ENCODE data around the gene HHATL.

DNA sequence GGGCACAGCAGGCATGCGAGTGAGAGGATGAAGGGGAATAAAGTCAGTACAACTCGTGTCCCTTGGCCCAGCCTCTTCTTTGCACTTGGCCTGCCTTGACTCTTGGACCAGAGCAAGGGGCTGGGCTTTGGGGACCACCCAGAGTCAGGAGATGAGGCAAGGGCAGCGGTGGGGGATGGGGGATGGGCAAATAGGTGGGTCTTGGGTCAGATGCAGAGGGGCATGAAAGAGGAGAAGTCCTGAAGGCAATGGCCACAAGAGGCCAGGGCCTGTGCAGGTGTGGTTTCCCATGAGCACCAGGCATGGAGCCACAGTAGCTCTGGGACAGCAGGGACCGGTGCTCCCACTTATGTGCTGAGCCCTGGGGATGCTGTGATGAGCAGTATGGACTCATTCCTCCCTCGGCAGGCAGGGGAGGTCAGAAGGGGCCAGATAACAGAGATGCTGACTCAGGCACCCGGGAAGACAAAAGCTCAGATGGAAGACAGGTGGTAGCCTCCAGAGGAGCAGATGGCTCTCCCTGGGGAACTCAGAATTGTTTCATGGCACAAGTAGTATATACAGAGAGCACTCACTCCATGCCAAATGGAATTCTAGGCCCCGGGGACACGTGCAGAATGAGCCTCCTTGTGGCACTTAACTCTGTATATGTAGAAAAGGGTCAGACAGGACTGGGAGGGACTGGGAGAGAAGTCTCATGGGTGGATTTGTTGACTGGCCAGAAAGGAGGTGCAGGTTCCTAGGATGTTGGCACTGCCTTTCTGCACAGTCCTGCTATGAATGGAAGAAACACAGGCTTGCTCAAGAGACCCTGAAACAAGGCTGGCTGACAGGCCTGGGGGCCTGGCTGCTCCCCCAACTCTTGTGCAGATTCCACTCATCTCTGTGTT is 34.8 kb downstream of the HHATL start:
- TF ChIP-seq, protein P1, sequence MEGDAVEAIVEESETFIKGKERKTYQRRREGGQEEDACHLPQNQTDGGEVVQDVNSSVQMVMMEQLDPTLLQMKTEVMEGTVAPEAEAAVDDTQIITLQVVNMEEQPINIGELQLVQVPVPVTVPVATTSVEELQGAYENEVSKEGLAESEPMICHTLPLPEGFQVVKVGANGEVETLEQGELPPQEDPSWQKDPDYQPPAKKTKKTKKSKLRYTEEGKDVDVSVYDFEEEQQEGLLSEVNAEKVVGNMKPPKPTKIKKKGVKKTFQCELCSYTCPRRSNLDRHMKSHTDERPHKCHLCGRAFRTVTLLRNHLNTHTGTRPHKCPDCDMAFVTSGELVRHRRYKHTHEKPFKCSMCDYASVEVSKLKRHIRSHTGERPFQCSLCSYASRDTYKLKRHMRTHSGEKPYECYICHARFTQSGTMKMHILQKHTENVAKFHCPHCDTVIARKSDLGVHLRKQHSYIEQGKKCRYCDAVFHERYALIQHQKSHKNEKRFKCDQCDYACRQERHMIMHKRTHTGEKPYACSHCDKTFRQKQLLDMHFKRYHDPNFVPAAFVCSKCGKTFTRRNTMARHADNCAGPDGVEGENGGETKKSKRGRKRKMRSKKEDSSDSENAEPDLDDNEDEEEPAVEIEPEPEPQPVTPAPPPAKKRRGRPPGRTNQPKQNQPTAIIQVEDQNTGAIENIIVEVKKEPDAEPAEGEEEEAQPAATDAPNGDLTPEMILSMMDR (conservative IDR thresholded peaks at IDR 0.05; ENCODE audit: low read length), result no peak
- no peak for TF ChIP-seq EZH2phosphoT487 (IDR thresholded peaks at IDR 0.05; ENCODE audit: borderline replicate concordance, low read depth, low read length)
